Activated CD4-positive, CD25-positive, alpha-beta regulatory T cell treated with anti-CD3 and anti-CD28 coated beads, Interleukin-2, amount 50 U/mL, for 72 hours (primary cell): ENCODE results near the gene MEX3C.
A peak's percentile ranks its signal among the peaks of the same experiment; 100 is the strongest.

Experiments
- DNase-seq: peaks from one replicate; pipeline ENCODE4 v3.0.0; 2021

Gene MEX3C

DNA sequence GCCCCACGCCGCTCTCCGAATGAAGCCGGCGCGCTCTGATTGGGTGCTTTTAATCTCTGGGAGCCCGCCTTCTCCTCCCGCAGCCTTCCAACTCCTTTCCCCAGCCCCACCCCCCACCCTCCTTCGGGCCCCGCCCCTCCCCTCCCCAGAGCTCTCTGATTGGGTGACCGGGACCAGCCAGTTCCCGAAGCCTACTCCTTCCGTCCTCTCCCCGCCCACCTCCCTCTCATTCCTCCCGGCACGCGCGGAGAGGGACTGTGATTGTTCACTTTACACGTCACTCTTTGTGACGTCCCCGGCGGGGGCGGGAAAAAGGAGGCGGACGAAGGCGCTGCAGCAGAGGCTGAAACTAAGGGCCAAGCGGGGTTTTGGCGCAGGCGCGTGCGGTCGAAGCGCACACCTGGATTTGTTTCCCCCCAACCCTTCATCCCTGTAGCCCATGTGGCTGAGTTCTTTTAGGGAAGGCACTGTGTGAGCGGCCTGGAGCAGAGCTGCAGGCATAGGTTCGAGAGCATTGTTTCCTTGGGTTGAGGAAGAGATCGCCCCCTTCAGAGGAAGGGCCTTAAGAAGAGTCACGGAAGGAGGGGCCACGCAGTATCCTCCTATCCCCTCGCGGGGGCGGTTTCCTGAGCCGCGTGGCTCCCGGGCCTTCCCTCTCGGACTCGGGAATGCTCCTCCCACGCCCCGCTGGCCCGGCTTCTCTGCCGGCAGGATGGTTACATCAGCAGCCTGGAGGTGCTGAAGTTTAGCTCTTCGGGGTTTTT lies at the start of gene MEX3C:
Gene MEX3C (minus strand): TSS at position 21 of the 764 bp plus-strand sequence. CDS start 361 bp downstream, outside the sequence.
- DNase-seq, result peak; percentile 99

DNA sequence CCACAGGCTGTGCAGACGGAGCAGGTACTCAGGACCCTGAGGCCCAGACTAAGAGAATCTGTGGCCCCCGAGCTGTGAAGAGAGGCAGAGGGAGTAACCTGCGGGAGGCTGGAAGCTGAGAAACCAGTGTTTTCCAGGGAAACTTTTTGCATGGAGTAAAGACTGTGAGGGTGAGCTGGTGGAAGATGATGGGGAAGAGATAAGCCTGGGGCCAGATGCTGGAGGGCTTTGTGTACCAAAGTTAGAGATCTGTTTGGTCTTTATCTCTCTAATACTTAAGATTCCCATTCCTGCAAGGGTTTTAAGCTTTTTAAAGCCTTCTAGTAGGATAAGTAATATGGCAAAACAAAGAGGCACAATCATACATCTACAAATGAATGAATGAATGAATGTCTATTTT lies 43.7 kb upstream of the MEX3C start:
- DNase-seq, result no peak

DNA sequence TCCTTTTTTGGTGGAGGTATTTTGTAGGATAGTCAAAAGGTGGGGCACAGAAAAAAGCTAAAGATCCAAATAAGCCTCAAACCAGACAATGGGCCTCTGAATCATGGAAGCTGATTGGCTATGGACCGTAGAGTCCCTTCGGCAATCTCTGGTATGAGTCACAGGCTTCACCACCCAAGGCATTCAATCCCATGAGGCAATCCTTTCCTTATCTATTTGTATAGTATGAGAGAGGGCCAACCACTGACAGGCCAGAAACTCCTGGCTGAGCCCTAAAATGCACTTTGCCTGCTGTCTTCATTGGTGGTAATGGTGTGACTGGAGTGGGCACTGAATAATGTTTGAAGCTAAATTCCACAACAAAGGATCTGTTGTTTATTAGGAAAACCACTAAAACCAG lies 38.7 kb upstream of the MEX3C start:
- DNase-seq, result no peak

DNA sequence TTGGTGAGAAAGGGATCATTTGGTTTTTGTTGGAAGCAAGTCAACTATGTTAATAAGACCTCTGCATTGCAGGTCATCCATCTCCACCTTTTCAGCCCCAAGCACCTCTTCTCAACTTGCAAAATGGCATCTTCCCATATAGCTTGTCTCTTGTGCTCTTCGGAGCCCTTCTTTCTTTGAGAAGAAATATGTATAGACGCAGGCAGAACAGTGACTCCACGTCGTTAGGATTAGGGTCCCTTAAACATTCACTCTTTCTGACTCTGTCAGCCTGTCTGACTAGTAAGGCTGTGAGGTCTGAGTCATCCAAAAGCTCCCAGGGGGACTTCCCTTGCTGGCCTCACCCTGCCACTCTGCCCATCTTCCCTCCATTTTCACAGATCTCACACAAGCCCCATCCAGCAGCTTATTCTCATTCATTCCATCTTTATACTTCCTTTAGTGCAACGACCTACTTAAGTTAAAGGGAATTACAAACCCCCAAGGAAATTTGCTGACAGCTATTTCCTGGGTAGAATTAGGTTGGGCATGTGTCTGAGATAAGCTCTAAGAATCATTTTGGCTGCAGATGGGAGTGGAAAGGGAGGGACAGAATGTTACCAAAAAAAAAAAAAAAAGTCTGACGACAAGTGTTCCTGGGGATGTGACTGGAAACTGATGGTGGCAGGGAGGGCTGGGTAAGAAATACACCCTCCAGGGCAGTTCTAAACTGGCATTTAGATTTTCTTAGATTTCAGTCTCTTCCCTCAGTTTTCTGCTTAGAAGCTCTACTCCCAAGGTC lies 37.7 kb upstream of the MEX3C start:
- DNase-seq, result no peak

DNA sequence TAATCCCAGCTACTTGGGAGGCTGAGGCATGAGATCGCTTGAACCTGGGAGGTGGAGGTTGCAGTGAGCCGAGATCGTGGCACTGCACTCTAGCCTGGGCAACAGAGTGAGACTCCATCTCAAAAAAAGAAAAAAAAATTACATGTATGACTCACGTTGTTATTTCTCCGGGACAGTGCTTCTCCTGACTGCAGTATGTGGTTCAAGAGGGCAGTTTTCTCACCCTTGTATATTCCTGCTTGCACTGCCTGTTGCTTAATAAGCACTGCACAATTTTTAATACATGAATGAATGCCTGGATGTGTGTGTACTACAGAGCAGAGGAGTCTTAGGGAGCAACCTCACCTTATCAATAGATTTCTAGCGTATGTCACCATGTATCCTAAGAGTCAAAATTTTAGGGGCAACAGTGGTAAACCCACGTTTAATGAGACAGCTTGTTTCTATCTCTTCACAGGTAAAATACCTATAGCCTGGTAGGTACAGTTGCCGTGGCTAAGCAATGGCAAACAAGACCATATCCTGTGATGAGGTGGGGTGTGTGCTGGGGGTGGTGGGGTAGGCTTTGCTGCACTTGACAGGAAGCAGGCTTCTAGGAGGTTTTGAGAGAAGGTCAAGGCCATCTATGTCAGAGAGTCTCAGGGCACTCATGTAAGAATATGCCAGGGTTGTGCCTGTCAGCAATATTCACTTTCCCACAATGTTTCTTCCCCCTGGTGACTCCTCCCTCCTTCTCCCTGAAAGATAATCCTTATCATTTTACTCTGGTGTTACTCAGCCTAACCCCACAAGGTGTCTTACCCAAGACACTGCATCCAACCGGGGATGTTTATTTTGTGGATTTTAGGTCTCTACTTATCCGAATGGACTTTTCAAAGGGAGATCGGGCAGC lies 36.9 kb upstream of the MEX3C start:
- no peak for DNase-seq

DNA sequence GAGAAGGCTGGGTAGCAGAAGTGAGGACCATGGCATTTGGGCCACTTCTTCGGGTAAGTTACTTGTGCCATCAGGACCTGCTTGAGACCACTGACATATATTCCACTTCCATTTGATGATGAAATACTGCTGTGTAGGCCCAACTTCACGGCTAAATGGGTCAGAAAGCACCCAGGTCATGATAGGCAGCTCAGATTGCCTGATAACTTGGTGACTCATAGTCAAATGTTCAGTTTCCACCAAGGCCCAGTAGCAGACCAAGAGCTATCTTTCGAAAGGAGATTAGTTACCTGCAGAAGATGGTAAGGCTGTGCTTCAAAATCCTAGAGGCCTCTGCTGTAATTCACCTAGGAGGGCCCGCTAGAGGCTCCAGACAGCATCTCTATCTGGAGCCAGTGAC lies 31.8 kb upstream of the MEX3C start:
- DNase-seq, result no peak

DNA sequence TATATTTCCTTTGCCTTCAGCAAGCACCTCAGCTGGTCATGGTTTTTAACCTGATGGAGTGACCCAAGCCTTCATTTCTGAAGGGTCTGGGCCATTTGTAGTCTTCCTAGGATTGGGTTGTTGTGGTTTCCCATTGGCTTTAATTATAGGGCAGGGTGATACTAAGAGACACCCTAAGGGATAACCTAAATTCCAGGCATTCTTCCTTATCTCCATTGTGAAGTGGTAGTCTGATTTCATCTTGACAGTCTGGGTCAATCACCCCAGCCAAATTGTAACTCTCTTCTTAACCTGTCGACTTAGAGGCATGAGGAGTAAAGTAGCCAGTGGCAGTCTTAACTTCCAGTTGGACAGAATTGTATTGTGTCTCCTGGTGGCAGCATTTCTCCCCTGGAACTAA lies 30.2 kb upstream of the MEX3C start:
- DNase-seq, result no peak

DNA sequence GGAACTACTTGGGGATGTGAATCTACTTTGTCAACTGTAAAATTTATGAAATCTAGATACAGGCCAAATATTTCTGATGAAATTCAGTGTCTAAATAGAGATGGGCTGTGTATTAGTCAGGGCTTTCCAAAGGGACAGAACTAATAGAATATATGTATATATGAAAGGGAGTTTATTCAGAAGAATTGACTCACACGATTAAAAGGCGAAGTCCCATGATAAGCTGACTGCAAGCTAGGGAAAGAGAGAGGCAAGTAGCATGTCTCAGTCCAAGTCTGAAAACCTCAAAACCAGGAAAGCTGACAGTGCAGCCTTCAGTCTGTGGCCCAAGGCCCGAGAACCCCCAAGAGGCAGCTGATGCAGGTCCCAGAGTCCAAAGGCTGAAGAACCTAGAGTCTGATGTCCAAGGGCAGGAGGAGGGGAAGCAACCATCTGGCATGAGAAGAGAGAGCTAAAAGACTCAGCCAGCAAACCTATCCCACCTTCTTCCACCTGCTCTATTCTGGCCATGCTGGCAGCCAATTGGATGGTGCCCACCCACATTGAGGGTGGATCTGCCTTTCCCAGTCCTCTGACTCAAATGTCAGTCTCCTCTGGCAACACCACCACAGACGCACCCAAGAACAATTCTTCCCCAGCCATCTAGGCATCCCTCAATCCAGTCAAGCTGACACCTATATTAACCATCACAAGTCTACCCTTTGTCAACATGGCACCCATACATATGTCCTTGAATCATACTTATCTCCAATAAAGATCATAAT lies 29.3 kb upstream of the MEX3C start:
- DNase-seq, result no peak

DNA sequence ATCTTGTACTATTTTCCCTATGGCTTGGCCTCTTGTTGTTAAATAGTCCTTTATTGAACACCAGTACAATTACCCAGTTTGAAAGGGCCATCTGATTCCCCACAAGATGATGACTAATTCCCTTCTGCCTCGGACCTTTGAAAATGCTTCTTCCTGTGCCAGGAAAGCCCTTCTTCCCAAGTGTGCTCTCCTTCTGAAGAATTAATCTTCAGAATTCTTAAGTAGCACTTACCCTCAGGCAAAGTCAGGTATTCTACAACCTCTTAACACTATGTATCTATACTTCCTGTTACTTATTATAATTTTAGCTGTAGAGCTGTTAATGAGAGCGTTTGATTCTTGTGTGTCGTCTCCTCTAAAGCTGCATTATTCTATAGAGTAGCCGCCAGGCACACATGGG lies 28.6 kb upstream of the MEX3C start:
- DNase-seq, result no peak

DNA sequence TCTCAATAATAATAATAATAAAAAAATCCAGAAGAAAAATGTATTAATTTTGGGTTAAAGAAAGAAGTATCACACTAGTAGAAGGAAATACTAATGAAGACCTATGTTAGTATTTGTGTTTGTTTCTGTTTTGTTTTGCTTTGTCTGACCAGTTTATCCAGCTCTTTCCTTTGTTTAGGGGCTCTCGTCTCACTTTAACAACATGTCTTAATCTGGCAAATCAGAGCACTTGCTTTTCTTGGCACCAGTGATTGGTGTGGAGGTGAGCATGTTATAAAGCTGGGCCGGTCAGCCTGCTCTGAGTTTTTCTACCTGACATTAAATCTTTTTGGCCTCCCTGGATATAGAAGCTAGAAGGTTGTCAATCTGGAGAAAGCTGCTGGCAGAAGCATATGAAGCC lies 15.1 kb upstream of the MEX3C start:
- no peak for DNase-seq

DNA sequence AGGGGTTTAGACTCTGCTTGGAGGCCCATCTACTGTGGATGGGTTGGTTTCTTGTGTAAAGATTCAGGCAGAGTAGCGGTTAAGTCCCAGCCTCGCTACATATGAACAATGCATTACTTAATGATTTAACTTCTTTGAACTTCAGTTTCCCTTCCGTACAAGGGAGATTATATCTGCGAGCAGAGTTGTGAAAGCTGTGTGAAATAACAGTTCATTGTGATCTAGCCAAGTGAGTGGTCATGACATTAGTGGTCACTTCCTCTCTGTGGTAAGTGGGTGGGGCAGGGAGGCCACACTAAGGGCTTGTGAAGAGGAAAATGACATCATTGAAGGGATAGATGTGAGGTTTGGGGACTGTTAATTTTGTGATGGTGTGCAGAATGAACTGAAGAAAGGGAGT lies 14.1 kb upstream of the MEX3C start:
- DNase-seq, result peak; percentile 42

DNA sequence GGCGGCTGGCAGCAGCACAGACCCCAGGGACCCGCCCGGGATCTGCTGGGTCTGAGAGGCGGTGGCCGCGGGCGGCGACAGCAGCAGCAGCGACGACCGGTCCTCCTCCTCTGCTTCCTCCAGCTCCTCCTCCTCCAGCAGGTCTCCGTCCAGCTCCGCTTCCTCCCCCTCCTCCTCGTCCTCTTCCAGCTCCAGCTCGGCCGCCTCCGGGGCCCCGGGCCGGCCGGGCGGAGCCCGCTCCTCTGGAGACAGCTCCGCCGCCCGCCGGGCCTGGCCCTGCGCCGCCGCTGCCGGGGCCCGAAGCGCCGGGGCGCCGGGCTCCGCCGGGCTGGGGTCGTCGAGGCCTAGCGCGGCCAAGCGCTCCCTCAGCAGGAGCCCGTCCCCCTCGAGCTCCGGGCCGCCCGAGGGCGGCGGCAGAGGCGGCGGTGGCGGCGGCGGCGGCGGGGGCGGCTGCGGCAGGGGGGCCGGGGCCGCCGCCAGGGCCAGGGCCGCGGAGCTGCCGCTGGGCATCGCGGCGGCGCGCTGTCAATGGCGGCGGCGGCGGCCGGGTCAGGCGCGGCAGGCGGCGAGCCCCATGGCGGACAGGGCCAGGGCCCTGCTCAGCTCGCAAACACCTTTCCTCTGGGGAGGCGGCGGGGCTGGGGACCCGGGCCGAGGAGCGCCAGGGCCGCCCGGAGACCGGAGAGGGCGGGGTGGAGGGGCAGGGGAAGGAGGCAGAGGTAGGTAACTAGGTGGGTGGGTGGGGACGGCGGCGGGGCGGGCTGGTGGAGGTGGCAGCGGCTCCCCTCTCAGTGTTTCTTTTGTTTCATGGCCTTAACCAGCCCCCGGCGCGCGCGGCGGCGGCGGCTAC lies 445 bp downstream of the MEX3C start:
- DNase-seq, result peak; percentile 63

DNA sequence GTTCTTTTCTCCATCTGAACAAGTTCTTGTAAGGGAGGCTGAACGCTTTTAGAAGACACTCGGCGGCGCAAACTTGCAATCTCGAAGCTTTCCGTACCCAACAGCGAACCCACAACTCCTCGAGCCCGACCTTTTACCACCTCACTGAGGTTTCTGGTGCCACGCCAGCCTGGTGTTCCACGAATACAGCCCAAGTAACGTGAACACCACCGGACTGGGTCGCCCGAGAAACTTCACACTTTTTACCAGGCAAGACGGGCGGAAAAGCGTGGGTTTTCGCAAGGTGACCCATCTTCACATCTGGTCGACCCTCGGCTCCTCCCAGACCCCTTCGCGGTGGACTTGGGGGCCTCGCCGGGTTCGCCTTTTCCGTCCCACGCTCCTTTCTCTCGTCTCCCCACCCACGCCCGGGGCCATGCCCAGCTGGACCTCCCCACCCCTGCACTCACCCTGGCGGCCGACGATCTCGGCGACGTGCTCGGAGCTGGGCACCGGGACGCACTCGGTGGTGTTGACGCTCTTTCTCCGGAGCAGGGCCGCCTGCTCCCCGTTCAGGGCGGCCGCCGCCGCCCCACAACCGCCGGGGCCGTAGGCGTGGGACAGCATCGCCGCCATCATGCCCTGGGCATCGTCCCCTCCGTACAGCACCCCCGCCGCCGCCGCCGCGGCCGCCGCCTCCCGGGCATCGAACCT lies 1.2 kb downstream of the MEX3C start:
- DNase-seq, result peak; percentile 64

DNA sequence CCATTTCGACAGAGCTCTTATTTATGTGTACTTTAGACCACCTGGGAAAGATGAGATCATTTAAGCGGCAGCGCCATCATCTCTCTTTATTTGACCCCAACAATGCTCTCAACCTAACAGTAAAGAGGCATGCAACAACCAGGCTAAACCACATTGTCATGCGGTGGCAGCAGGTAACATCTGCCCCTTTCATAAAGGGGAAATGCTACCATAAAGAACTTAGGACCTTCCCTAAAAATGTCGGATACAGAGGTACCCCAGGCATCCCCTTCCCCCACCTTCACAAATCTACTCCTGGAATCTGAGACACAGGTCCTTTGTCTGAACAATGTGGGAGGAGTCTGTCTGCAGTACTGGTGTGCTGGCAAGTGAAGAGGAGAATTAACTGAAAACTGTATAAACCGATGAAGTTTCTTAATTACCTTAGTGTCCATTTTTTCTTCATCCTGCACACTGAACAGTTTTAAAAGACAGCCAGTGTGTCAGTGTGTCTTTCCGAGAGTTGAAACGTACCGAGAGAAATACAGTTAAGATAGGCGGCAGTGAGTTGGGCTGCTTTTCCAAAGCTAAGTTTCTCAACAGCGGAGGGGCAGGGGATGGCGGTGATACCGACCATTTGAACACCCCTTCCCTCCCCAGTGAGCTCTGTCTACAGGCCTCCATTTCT lies 1.9 kb downstream of the MEX3C start:
- DNase-seq, result no peak

DNA sequence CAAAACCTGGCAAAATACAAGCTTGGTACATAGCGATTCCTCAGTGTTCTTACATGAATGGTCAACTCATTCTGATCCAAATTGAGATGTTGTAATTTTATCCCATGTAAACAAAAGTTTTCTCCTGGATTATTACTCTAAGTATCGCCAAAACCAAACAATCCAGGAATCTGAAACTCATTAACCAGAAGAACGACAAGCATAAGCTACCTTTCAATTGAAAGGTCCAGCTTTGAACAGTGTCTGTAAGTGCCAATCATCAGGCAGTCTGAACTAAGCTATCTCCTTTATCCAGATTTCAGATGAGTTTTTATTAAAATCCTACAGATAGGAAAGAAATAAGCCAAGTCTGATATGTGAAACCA lies 2.4 kb downstream of the MEX3C start:
- DNase-seq, result no peak

DNA sequence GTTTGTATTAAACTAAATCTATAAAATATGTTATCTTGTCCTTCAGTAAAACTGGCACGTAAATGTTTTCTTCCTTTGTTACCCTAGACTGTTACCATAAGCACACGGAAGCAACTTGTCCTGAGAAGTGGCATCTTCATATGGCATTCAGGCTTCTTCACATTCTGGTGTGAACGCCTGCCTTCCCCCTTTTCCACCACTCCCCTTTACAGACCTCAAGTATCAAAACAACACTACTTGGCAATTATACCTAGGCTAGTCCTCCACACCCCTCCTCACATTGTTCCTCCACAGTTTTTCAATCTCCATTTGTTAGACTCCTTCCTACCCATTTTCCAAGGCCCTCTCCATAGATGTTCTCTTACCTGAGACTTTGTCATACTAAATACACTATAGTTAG lies 2.9 kb downstream of the MEX3C start:
- DNase-seq, result no peak

DNA sequence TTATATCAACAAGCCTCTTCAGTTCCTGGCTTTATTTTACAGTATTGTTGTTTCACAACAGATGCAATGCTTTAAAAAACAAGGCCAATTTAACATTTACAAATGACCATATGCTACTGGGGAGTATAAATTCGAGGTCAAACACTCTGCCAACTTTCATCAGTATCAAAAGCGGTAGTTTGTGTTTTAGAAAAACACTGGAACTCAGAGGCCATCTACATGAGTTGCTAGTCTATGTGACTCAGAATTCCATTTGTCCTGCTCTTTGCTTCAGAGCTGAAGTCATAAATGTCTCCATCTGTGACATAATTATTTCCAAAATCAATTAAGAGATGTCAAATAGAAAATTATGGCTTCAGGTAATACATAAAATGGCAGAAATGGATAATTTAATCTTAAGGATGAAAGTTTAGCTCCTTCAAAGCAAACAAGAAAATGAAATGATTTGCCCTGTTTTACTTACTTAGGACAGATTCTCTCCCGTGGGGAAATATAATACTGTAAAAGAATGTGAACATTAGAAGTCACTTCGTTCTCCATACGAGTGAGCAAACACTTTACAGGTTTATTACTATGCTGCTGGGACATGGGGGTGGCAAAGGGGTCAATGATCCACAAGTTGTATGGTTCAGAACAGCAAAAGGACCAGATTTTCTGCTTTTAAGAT lies 3.7 kb downstream of the MEX3C start:
- no peak for DNase-seq

DNA sequence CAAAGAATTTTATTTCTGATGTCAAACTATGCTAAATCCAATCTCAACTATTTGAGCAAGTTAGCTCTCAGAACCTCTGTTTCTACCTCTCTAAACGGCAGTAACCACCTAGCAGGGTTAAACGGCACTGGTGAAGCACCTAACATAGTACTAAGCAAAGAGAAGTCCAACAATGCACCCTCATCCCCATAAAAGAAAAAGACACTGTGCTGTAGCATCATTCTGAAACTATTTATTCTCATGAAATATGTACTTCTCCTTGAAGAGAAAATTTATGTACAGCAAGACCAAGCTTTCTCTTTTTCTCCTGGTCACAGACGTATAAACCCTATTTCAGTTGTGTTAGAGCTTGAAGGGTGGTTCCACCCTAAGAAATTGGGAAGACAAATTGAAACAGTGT lies 4.8 kb downstream of the MEX3C start:
- DNase-seq, result no peak

DNA sequence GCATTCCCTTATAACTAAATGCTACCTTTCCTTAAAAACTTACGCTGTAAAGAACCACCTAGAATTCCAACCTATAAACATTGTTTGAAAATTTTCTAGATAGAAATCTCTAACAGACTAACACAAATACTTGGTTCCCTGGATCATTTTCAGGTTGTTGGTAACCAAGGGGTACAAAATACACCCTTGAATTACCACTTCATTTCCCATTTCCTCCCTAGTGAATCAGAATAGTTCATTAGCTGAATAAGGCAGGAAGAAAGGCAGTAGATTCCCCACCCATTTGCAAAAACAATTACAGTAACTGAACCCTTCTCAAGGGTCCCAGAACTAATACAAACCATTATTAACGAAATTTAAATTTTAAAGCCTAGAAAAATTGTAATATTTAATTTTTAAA lies 5.5 kb downstream of the MEX3C start:
- DNase-seq, result no peak

DNA sequence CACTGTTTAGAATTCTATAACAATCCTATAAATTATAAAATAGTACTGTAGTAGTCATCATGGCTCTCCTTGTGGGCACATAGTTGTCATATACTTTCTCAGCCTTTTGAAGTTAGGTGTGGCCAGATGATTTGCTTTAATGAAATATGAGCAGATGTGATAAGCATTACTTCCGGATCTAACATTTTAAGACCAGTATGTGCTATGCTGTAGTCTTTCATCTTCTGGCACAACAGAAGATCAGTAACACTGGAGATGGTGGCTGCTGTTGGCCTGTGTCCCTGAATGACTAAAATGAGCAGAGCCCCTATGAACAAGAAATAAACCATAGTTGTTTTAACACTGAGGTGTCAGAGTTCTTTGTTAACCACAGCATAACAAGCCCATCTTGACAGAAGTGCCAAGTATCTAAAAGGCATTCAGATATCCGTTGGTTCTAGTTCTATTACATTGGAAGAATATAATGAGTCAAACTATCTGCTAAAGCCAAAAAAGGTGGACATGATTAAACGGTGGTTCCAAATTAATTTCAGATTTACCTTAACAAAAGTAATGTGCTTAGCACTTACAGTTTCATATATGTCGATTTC lies 6.3 kb downstream of the MEX3C start:
- no peak for DNase-seq
